SK-N-SH (cell line): ENCODE data around the gene PEX12. TPM values are rescaled to one million over a fixed set of nuclear protein-coding genes. Genes with fewer than 3 reads are reported as not detected.
A peak's percentile ranks its signal among the peaks of the same experiment; 100 is the strongest.

Experiments used
- CTCF ChIA-PET: fragments of 300-600, 350-600 bp; formaldehyde crosslinking; extraction: SDS; loops from one replicate; lab custom pipeline; 2021; lab: Yijun Ruan, JAX
- POLR2A ChIA-PET: fragments of 350-600 bp; sonication (Branson Sonifier 250); formaldehyde crosslinking; extraction: SDS; loops from one replicate; lab custom pipeline; 2020; ENCODE audit warnings: antibody characterized with exemption, inconsistent platforms; lab: Yijun Ruan, JAX
- DNase-seq: peaks from one replicate; pipeline ENCODE4 v3.0.0; 2012
- H2AFZ ChIP-seq: fragments of 200-600 bp; sonication (generic); 2 replicates; pipeline ENCODE4 v1.8.1; 2016; ENCODE audit warnings: antibody characterized with exemption, mild to moderate bottlenecking, low read depth
- H3F3A ChIP-seq: fragments of 200-600 bp; sonication (generic); replicated peaks from 2 replicates; pipeline ENCODE3; 2016; ENCODE audit warnings: antibody characterized with exemption, mild to moderate bottlenecking; ENCODE audit not compliant: insufficient read depth
- H3K27ac ChIP-seq, 2 experiments: fragments of 200-500 bp in 1 of 2; fragments of 200-600 bp in 1 of 2; sonication (Bioruptor generic) in 1 of 2; sonication (generic), shearing (Covaris generic) in 1 of 2; 2 replicates each; pipeline versions ENCODE4 v1.5.1 to v1.6.1; 2014 to 2016; ENCODE audit warnings: low read depth in 2 of 2, inconsistent platforms in 1 of 2, low read length in 1 of 2, mild to moderate bottlenecking in 1 of 2, mixed read lengths in 1 of 2
- H3K27me3 ChIP-seq: fragments of 200-600 bp; sonication (generic), shearing (Covaris generic); 2 replicates; pipeline ENCODE4 v1.6.1; 2016; ENCODE audit warnings: mixed run types; ENCODE audit not compliant: insufficient read depth
- H3K36me3 ChIP-seq, 2 experiments: fragments of 200-500 bp in 1 of 2; fragments of 200-600 bp in 1 of 2; sonication (Bioruptor generic) in 1 of 2; sonication (generic) in 1 of 2; replicated peaks in 1 of 2; 2 replicates each; pipeline versions ENCODE3 to v1.5.1; 2014 to 2016; ENCODE audit warnings: low read length in 1 of 2, mild to moderate bottlenecking in 1 of 2; ENCODE audit not compliant: insufficient read depth in 2 of 2, control insufficient read depth in 1 of 2
- H3K4me1 ChIP-seq, 2 experiments: fragments of 200-500 bp in 1 of 2; fragments of 200-600 bp in 1 of 2; sonication (Bioruptor generic) in 1 of 2; sonication (generic), shearing (Covaris generic) in 1 of 2; 2 replicates each; pipeline versions ENCODE4 v1.5.1 to v1.6.1; 2014 to 2016; ENCODE audit warnings: low read depth in 1 of 2, low read length in 1 of 2, mixed run types in 1 of 2; ENCODE audit not compliant: insufficient read depth in 2 of 2, control insufficient read depth in 1 of 2
- H3K4me2 ChIP-seq: fragments of 200-600 bp; sonication (generic), shearing (Covaris generic); 2 replicates; pipeline ENCODE4 v1.6.1; 2017; ENCODE audit warnings: mixed run types
- H3K4me3 ChIP-seq, 2 experiments: fragments of 200-500 bp in 1 of 2; fragments of 200-600 bp in 1 of 2; sonication (Bioruptor generic) in 1 of 2; sonication (generic), shearing (Covaris generic) in 1 of 2; 2 replicates each; pipeline versions ENCODE4 v1.5.1 to v1.8.1; 2014 to 2016; ENCODE audit warnings: low read depth in 2 of 2, inconsistent platforms in 1 of 2, low read length in 1 of 2, mild to moderate bottlenecking in 1 of 2, mixed read lengths in 1 of 2, moderate library complexity in 1 of 2
- H3K79me2 ChIP-seq: fragments of 200-600 bp; sonication (generic); 2 replicates; pipeline ENCODE4 v1.8.1; 2017; ENCODE audit warnings: mild to moderate bottlenecking; ENCODE audit not compliant: insufficient read depth
- H3K9ac ChIP-seq: fragments of 200-600 bp; sonication (generic); 2 replicates; pipeline ENCODE4 v1.6.1; 2017; ENCODE audit warnings: mixed run types
- H3K9me2 ChIP-seq: fragments of 200-600 bp; sonication (generic); 2 replicates; pipeline ENCODE4 v1.6.1; 2017; ENCODE audit warnings: mixed run types
- H3K9me3 ChIP-seq: fragments of 200-600 bp; sonication (generic); 2 replicates; pipeline ENCODE4 v1.6.1; 2017; ENCODE audit warnings: mixed run types, mild to moderate bottlenecking, moderate library complexity
- H4K20me1 ChIP-seq: fragments of 200-600 bp; sonication (generic); 2 replicates; pipeline ENCODE4 v1.6.1; 2017; ENCODE audit warnings: mild to moderate bottlenecking, mixed run types; ENCODE audit not compliant: insufficient read depth
- ELF1 ChIP-seq: IDR thresholded peaks from 2 replicates; pipeline ENCODE4 v1.4.0; 2012
- FOSL2 ChIP-seq: IDR thresholded peaks from 2 replicates; pipeline ENCODE4 v1.4.0; 2012; ENCODE audit warnings: low read depth, mild to moderate bottlenecking, moderate library complexity, borderline replicate concordance
- GABPA ChIP-seq: IDR thresholded peaks from 2 replicates; pipeline ENCODE4 v1.4.0; 2012; ENCODE audit warnings: low read depth, mild to moderate bottlenecking
- MXI1 ChIP-seq: IDR thresholded peaks from 2 replicates; pipeline ENCODE4 v1.6.1; 2012; ENCODE audit warnings: mild to moderate bottlenecking, low read depth, low read length, improper control_type of control experiment
- POLR2AphosphoS5 ChIP-seq: IDR thresholded peaks from 2 replicates; pipeline ENCODE4 v1.6.1; 2012; ENCODE audit warnings: low read depth, low read length
- SIN3A ChIP-seq: IDR thresholded peaks from 2 replicates; pipeline ENCODE4 v1.6.1; 2012; ENCODE audit warnings: low read depth, mild to moderate bottlenecking, low read length, moderate library complexity, borderline replicate concordance
- SMC3 ChIP-seq: IDR thresholded peaks from 2 replicates; pipeline ENCODE4 v1.6.1; 2012; ENCODE audit warnings: low read depth, low read length, improper control_type of control experiment
- TAF1 ChIP-seq: IDR thresholded peaks from 2 replicates; pipeline ENCODE4 v1.6.1; 2012; ENCODE audit warnings: low read depth, mild to moderate bottlenecking, low read length, moderate library complexity, borderline replicate concordance
- TCF12 ChIP-seq: IDR thresholded peaks from 2 replicates; pipeline ENCODE4 v1.4.0; 2012
- TEAD4 ChIP-seq: IDR thresholded peaks from 2 replicates; pipeline ENCODE4 v1.4.0; 2012; ENCODE audit warnings: mild to moderate bottlenecking, borderline replicate concordance; ENCODE audit not compliant: insufficient read depth
- YY1 ChIP-seq: IDR thresholded peaks from 2 replicates; pipeline ENCODE4 v1.4.0; 2012; ENCODE audit warnings: low read depth, mild to moderate bottlenecking
- WGBS: methylation state at CpG from one replicate; pipeline ENCODE4 v1.1.6; 2017; ENCODE audit warnings: low lambda C conversion rate; 5-methylcytosine and 5-hydroxymethylcytosine counted together
- polyA plus RNA-seq, 3 experiments: library from polyadenylated mRNA; depleted of rRNA; stranded (reverse); fragments of >200 nt; gene quantifications; 2 replicates each; pipeline ENCODE4 v1.2.3, GENCODE V29; 2012
- TF ChIP-seq, protein P1 (sequence below): IDR thresholded peaks from 2 replicates; pipeline ENCODE4 v1.6.1; 2012; ENCODE audit warnings: mild to moderate bottlenecking, low read depth, low read length, moderate library complexity
- TF ChIP-seq, protein P2 (sequence below): IDR thresholded peaks from 2 replicates; pipeline ENCODE4 v1.4.0; 2012; ENCODE audit warnings: low read depth

Gene PEX12
- polyA plus RNA-seq, 1 of the 3 experiments (the other 2 are of a cell fraction) = 4.3 TPM

DNA sequence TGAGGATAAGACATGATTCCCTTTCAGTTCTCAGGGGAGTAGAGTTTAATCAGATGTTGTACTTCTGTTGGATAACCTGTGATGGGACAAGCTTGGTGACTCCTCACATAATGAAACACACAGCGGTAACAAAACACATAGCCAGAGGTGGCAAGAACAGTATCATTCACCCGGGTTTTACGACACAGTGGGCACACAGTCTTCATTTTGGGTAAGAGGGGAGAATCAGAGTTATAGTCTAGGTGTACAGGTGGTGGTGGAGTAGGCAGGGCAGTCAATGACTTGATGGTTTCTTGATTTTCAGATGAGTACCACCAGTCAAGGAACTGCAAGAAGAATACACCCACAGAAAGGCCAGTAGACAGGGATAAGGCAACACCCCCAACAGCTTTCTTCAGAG, 2.6 kb downstream of the PEX12 start (continued):
- TF ChIP-seq TAF1 = no peak
- no peak for TF ChIP-seq POLR2AphosphoS5

DNA sequence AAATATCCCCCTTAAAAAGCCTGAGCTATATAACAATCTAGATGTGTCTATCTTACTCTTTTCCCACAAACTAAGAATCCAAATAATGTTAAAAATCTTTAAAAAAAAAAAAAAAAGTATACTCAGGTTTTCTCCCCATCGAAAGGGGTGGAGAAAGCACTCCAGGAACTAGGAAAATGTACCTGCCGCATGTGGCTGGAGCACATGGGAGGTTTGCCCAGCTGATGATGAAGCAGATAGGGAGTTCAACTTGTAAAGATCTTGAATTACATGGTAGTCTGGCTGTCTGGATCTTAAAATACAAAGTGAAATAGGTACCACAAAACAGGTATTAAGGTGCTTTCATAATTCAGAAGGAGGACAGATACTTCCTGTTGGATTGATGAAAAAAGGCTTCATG, 9.0 kb downstream of the PEX12 start:
- DNase-seq = no peak
- no peaks in the 10 kb centered on the region for H3K9me2 ChIP-seq
- peak overlapping the region; percentile 88 for H3K4me2 ChIP-seq
- CTCF ChIA-PET = interaction anchor here (0.8 to 1.0 kb wide), 2 partner anchors 35 to 175 kb away, joined by 3 read pairs; no protein-coding TSS in a partner anchor
- H3K4me1 ChIP-seq = peaks cover 0 to 10% of the 10 kb centered on the region in 2 experiments; a peak in 2 of 4 replicates
- H3K9me3 ChIP-seq = no peaks in the 10 kb centered on the region
- no peak overlapping the region for H3K9ac ChIP-seq
- peak overlapping the region in 1 of 2 experiments; percentile 30; a peak in 1 of 4 replicates for H3K4me3 ChIP-seq
- H3K27me3 ChIP-seq = no peaks in the 10 kb centered on the region; the same call in 1 of the 2 replicates
- no peak for TF ChIP-seq ELF1
- TF ChIP-seq, protein P1, sequence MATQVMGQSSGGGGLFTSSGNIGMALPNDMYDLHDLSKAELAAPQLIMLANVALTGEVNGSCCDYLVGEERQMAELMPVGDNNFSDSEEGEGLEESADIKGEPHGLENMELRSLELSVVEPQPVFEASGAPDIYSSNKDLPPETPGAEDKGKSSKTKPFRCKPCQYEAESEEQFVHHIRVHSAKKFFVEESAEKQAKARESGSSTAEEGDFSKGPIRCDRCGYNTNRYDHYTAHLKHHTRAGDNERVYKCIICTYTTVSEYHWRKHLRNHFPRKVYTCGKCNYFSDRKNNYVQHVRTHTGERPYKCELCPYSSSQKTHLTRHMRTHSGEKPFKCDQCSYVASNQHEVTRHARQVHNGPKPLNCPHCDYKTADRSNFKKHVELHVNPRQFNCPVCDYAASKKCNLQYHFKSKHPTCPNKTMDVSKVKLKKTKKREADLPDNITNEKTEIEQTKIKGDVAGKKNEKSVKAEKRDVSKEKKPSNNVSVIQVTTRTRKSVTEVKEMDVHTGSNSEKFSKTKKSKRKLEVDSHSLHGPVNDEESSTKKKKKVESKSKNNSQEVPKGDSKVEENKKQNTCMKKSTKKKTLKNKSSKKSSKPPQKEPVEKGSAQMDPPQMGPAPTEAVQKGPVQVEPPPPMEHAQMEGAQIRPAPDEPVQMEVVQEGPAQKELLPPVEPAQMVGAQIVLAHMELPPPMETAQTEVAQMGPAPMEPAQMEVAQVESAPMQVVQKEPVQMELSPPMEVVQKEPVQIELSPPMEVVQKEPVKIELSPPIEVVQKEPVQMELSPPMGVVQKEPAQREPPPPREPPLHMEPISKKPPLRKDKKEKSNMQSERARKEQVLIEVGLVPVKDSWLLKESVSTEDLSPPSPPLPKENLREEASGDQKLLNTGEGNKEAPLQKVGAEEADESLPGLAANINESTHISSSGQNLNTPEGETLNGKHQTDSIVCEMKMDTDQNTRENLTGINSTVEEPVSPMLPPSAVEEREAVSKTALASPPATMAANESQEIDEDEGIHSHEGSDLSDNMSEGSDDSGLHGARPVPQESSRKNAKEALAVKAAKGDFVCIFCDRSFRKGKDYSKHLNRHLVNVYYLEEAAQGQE = no peak
- TF ChIP-seq YY1 = no peak
- TF ChIP-seq, all 33 proteins: peak for 0
- Histone ChIP-seq H4K20me1 (no peaks in the 10 kb centered on the region), H2AFZ (no peak overlapping the region), H3K27ac (no peak overlapping the region), H3F3A (peaks cover 5% of the 10 kb centered on the region), H3K36me3 (peaks cover 2 to 8% of the 10 kb centered on the region in 2 experiments), H3K79me2 (peaks cover 44% of the 10 kb centered on the region)
- WGBS = 86% methylated on average over 2 of the region's 2 CpGs
- POLR2A ChIA-PET = no interaction called here

DNA sequence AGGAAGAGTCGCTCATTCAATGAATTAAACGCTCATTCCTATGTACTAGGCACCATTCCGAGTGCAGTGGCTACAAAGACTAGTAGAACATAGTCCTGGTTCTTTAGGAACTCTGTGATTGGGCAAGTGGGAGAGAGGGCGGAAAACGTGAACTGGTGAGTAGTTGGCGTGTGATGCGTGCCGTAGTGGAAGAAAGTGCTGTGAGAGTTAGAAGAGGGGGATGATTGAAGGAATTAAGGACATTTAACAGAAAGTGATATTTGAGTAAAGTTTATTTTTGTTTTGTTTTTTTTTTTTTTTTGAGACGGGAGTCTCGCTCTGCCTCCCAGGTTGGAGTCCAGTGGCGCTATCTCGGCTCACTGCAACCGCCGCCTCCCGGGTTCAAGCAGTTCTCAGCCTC, 9.8 kb downstream of the PEX12 start:
- Histone ChIP-seq H3K27me3 (no peaks in the 10 kb centered on the region; the same call in 1 of the 2 replicates), H3K36me3 (peaks cover 0 to under 1% of the 10 kb centered on the region in 2 experiments), H3K79me2 (peaks cover 44% of the 10 kb centered on the region), H2AFZ (peak overlapping the region; percentile 90), H3F3A (peaks cover 3% of the 10 kb centered on the region), H3K27ac (peak overlapping the region in 1 of 2 experiments; percentile 59; a peak in 2 of 4 replicates), H4K20me1 (no peaks in the 10 kb centered on the region), H3K9ac (peak overlapping the region; percentile 79), H3K4me3 (peak overlapping the region; percentile 67 to 82), H3K9me2 (no peaks in the 10 kb centered on the region), H3K9me3 (no peaks in the 10 kb centered on the region), H3K4me1 (peaks cover 0 to 10% of the 10 kb centered on the region in 2 experiments; a peak in 2 of 4 replicates), H3K4me2 (peak overlapping the region; percentile 88)
- TF ChIP-seq, protein P2, sequence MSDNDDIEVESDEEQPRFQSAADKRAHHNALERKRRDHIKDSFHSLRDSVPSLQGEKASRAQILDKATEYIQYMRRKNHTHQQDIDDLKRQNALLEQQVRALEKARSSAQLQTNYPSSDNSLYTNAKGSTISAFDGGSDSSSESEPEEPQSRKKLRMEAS = 0 out of 2 replicates have a peak, but pooled peaks have one; percentile 21
- TF ChIP-seq TCF12 (no peak), FOSL2 (no peak), SIN3A (0 out of 2 replicates have a peak, but pooled peaks have one; percentile 58), TEAD4 (no peak), MXI1 (peak; percentile 37; the same call in 1 of the 2 replicates), SMC3 (no peak), GABPA (no peak), ELF1 (no peak)
- ChIA-PET POLR2A (interaction anchor here (0.6 to 1.2 kb wide), 3 partner anchors 10 to 19 kb away, joined by 3 to 18 read pairs (median 4); partner anchors contain the start of genes AP2B1 and PEX12), CTCF (interaction anchor here (1.0 to 1.6 kb wide), 3 partner anchors 29 to 45 kb away, joined by 3 to 4 read pairs (median 3); no protein-coding TSS in a partner anchor)
- WGBS = 17% methylated on average over 15 of the region's 15 CpGs
- peak; percentile 27 for DNase-seq
